Hematopoietic multipotent progenitor cell treated with erythropoietin and hydrocortisone succinate and interleukin-3 and kit ligand, for 15 days (in vitro differentiated cells): ENCODE results near the gene NAIP.
"Not testable (repeated sequence)": the region's sequence is repeated elsewhere in the genome, so short reads cannot be mapped to it uniquely, and the experiment has no call there.

Experiments
- DNase-seq: peaks from one replicate; pipeline ENCODE4 v3.0.0-alpha.2; 2015; ENCODE audit warnings: low spot score

Gene NAIP

GRCh38 chr5:70925211-70925562 lies 100.0 kb downstream of the NAIP start:
- not testable (repeated sequence) for DNase-seq
